Measurements from ENCODE around the gene TBRG4.

The TBRG4 gene

GRCh38 chr7:45082031-45082830 lies 29.3 kb downstream of the TBRG4 start:
- H3K36me3 Mint-ChIP-seq (ENCODE audit: low read depth): peaks cover 6% of the 10 kb centered on the region
- no peaks in the 10 kb centered on the region for H3K27me3 Mint-ChIP-seq
- peak; percentile 25 for DNase-seq
- no peaks in the 10 kb centered on the region for H3K4me1 Mint-ChIP-seq (ENCODE audit: low read depth)
- peak overlapping the region; percentile 59 for H3K27ac Mint-ChIP-seq
- no peaks in the 10 kb centered on the region for H3K9me3 Mint-ChIP-seq
- H3K4me3 Mint-ChIP-seq: no peak overlapping the region

GRCh38 chr7:45081670-45081974 lies 29.9 kb downstream of the TBRG4 start:
- Mint-ChIP-seq H3K9me3 (no peaks in the 10 kb centered on the region), H3K4me1 (ENCODE audit: low read depth) (no peaks in the 10 kb centered on the region), H3K27ac (peak overlapping the region; percentile 59), H3K36me3 (ENCODE audit: low read depth) (peaks cover 12% of the 10 kb centered on the region), H3K27me3 (no peaks in the 10 kb centered on the region), H3K4me3 (no peak overlapping the region)
- DNase-seq: no peak

- Mint-ChIP-seq H3K27ac (peak overlapping the region; percentile 59), H3K27me3 (no peaks in the 10 kb centered on the region), H3K4me3 (no peak overlapping the region), H3K9me3 (no peaks in the 10 kb centered on the region), H3K36me3 (ENCODE audit: low read depth) (peaks cover 16% of the 10 kb centered on the region), H3K4me1 (ENCODE audit: low read depth) (no peaks in the 10 kb centered on the region)
- peak; percentile 30 for DNase-seq
Observed at GRCh38 chr7:45080958-45081669, 30.4 kb downstream of the TBRG4 start.

- H3K4me3 Mint-ChIP-seq: no peak overlapping the region
- no peaks in the 10 kb centered on the region for H3K27me3 Mint-ChIP-seq
- peak overlapping the region; percentile 38 for H3K27ac Mint-ChIP-seq
- peaks cover 22% of the 10 kb centered on the region for H3K36me3 Mint-ChIP-seq (ENCODE audit: low read depth)
- DNase-seq: peak; percentile 29
- no peaks in the 10 kb centered on the region for H3K9me3 Mint-ChIP-seq
- H3K4me1 Mint-ChIP-seq (ENCODE audit: low read depth): no peaks in the 10 kb centered on the region
Observed at GRCh38 chr7:45080265-45080957, 31.1 kb downstream of the TBRG4 start.

GRCh38 chr7:45078125-45078681 lies 33.3 kb downstream of the TBRG4 start:
- Mint-ChIP-seq H3K27ac (peak overlapping the region; percentile 38), H3K4me3 (no peak overlapping the region), H3K4me1 (ENCODE audit: low read depth) (peaks cover 1% of the 10 kb centered on the region), H3K9me3 (no peaks in the 10 kb centered on the region), H3K36me3 (ENCODE audit: low read depth) (peaks cover 44% of the 10 kb centered on the region), H3K27me3 (no peaks in the 10 kb centered on the region)
- DNase-seq: peak; percentile 29

- peak overlapping the region; percentile 38 for H3K27ac Mint-ChIP-seq
- no peak overlapping the region for H3K4me3 Mint-ChIP-seq
- H3K36me3 Mint-ChIP-seq (ENCODE audit: low read depth): peaks cover 50% of the 10 kb centered on the region
- DNase-seq: peak; percentile 12
- no peaks in the 10 kb centered on the region for H3K27me3 Mint-ChIP-seq
- H3K4me1 Mint-ChIP-seq (ENCODE audit: low read depth): peaks cover 3% of the 10 kb centered on the region
- no peaks in the 10 kb centered on the region for H3K9me3 Mint-ChIP-seq
Observed at GRCh38 chr7:45077579-45077978, 33.9 kb downstream of the TBRG4 start.

GRCh38 chr7:45076946-45077345 lies 34.6 kb downstream of the TBRG4 start:
- H3K36me3 Mint-ChIP-seq (ENCODE audit: low read depth): peaks cover 57% of the 10 kb centered on the region
- H3K27me3 Mint-ChIP-seq: no peaks in the 10 kb centered on the region
- H3K4me3 Mint-ChIP-seq: no peak overlapping the region
- H3K27ac Mint-ChIP-seq: peak overlapping the region; percentile 57
- H3K9me3 Mint-ChIP-seq: no peaks in the 10 kb centered on the region
- DNase-seq: peak; percentile 24
- peaks cover 3% of the 10 kb centered on the region for H3K4me1 Mint-ChIP-seq (ENCODE audit: low read depth)

- Mint-ChIP-seq H3K4me1 (ENCODE audit: low read depth) (peaks cover 3% of the 10 kb centered on the region), H3K36me3 (ENCODE audit: low read depth) (peaks cover 64% of the 10 kb centered on the region), H3K27me3 (no peaks in the 10 kb centered on the region), H3K4me3 (no peak overlapping the region), H3K27ac (peak overlapping the region; percentile 33), H3K9me3 (no peaks in the 10 kb centered on the region)
- peak; percentile 25 for DNase-seq
Observed at GRCh38 chr7:45075871-45076796, 35.4 kb downstream of the TBRG4 start.

GRCh38 chr7:45075355-45075644 lies 36.2 kb downstream of the TBRG4 start:
- H3K9me3 Mint-ChIP-seq: no peaks in the 10 kb centered on the region
- peak overlapping the region; percentile 44 for H3K27ac Mint-ChIP-seq
- no peak for DNase-seq
- peaks cover 3% of the 10 kb centered on the region for H3K4me1 Mint-ChIP-seq (ENCODE audit: low read depth)
- no peak overlapping the region for H3K4me3 Mint-ChIP-seq
- no peaks in the 10 kb centered on the region for H3K27me3 Mint-ChIP-seq
- H3K36me3 Mint-ChIP-seq (ENCODE audit: low read depth): peaks cover 70% of the 10 kb centered on the region

- H3K27ac Mint-ChIP-seq: peak overlapping the region; percentile 44
- H3K27me3 Mint-ChIP-seq: no peaks in the 10 kb centered on the region
- H3K9me3 Mint-ChIP-seq: no peaks in the 10 kb centered on the region
- H3K4me3 Mint-ChIP-seq: no peak overlapping the region
- peaks cover 76% of the 10 kb centered on the region for H3K36me3 Mint-ChIP-seq (ENCODE audit: low read depth)
- H3K4me1 Mint-ChIP-seq (ENCODE audit: low read depth): peaks cover 3% of the 10 kb centered on the region
- DNase-seq: peak; percentile 23
Observed at GRCh38 chr7:45074528-45075354, 36.8 kb downstream of the TBRG4 start.

GRCh38 chr7:45073786-45074527 lies 37.5 kb downstream of the TBRG4 start:
- Mint-ChIP-seq H3K36me3 (ENCODE audit: low read depth) (peaks cover 83% of the 10 kb centered on the region), H3K4me1 (ENCODE audit: low read depth) (peaks cover 6% of the 10 kb centered on the region), H3K27ac (peak overlapping the region; percentile 76), H3K9me3 (no peaks in the 10 kb centered on the region), H3K4me3 (no peak overlapping the region), H3K27me3 (no peaks in the 10 kb centered on the region)
- peak; percentile 18 for DNase-seq

- peaks cover 91% of the 10 kb centered on the region for H3K36me3 Mint-ChIP-seq (ENCODE audit: low read depth)
- peaks cover 6% of the 10 kb centered on the region for H3K4me1 Mint-ChIP-seq (ENCODE audit: low read depth)
- peak overlapping the region; percentile 79 for H3K27ac Mint-ChIP-seq
- no peaks in the 10 kb centered on the region for H3K9me3 Mint-ChIP-seq
- no peak overlapping the region for H3K4me3 Mint-ChIP-seq
- peak; percentile 23 for DNase-seq
- H3K27me3 Mint-ChIP-seq: no peaks in the 10 kb centered on the region
Observed at GRCh38 chr7:45073031-45073785, 38.3 kb downstream of the TBRG4 start.

Data from activated T-cell treated with anti-CD3 and anti-CD28 coated beads, Interleukin-2, amount 50 U/mL, for 24 hours (primary cell).